Renal cortex interstitium (tissue), 11 donors: ENCODE data around the gene TRMT2A. TPM values are rescaled to one million over a fixed set of nuclear protein-coding genes. Genes with fewer than 3 reads are reported as not detected.

Source experiments
- DNase-seq, 11 donors: peaks; one replicate each; pipeline ENCODE4 v3.0.0-alpha.2; 2013; ENCODE audit warnings: low read depth in 9 of 11, low spot score in 4 of 11; ENCODE audit errors: extremely low read depth in 1 of 11
- polyA plus RNA-seq, 3 donors: library from polyadenylated mRNA; unstranded; fragments of 120-200 nt; gene quantifications; one replicate each; pipeline ENCODE4 v1.2.1, GENCODE V29; 2013; ENCODE audit not compliant: insufficient read length in 3 of 3

The TRMT2A gene
- polyA plus RNA-seq, 3 donors = 46.5 to 57.3 (median 55.3) TPM

DNA sequence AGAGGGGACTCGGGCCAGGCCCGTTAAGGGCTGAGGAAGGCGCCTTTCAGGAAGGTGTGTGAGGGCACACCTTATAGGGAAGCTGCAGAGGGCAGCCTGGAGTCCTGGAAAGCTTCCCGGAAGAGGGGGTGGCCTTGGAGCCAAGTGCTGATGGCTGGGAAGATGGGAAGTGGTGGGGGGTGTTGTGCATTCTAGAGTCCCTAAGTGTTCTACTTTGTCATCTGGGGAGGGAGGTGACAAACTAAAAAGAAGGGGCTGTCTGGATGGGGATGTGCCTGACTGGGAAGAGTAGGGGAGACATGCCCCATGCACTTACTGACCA, 21.4 kb upstream of the TRMT2A start:
- DNase-seq = no peak

GRCh38 chr22:20137671-20138416, 20.8 kb upstream of the TRMT2A start:
- no peak for DNase-seq

- DNase-seq = no peak
Observed at GRCh38 chr22:20137113-20137512, 20.1 kb upstream of the TRMT2A start.

GRCh38 chr22:20136603-20136873, 19.5 kb upstream of the TRMT2A start:
- DNase-seq = no peak

GRCh38 chr22:20135806-20136602, 19.0 kb upstream of the TRMT2A start:
- DNase-seq = no peak

DNA sequence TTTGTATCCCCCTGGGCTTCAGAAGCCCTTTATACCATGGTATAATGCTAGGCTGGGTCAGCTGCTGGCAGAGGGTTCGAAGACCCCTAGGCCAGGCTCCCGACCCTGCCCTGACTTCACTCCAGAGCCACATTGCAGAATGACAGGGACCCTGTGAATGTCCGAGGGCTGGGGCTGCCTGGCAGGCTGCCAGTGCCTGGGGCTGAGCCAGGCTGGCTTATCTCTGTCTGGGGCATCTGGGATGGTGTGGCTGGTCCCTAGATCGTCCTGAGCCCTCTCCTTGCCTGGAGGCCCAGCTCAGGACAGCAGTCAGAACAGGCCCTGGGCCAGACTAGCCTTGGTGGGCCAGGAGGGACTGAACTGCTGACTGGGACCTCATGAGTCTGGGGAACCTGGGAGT, 18.2 kb upstream of the TRMT2A start:
- DNase-seq = no peak

DNA sequence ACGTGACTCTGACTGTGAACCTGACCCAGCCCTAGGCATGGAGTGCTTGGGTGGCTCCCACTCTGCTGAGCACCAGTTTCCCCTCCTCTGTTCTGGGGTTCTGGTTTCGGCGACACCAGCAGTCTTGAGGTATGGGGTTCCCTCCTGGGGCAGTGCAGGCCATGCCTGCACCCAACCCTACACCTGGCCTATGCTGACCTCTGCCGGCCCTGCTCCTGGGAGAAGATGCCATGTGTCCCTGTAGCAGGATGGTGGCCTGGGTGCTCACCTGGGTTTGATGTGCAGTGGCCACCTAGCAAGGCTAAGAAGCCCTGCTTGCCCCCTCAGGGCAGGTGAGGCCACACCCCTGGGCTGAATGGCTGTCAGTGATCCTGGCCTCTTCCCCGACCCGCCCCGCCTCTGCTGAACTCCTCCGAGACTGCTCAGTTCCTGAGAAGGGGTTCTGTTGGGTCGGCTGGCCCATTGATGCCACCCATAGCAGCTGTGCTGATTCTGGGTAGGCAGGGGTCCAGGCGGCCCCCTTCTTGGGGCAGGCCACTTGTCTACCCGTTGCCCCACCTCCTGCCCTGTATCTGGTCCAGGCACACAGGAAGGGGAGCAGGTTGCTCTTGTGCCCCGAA, 17.0 kb upstream of the TRMT2A start:
- no peak for DNase-seq

- DNase-seq = no peak
Observed at GRCh38 chr22:20132686-20133246, 15.7 kb upstream of the TRMT2A start.

GRCh38 chr22:20131859-20132685, 15.0 kb upstream of the TRMT2A start:
- DNase-seq = no peak

DNA sequence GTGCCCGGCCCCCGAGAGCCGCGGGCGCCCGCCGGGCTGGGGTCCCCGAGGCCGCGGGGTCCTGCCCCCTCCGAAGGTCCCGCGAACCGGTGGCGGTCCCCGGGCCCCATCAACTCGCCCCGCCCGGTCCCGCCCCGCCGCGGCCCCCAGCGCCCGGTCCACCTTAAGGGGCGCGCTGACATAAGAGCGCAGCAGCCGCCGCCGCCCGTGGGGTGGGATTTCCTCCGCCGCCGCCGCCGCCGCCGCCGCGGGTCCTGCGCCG, 14.5 kb upstream of the TRMT2A start, which contains the start of gene ZDHHC8:
Gene ZDHHC8, plus strand, starts transcription at position 208 of the 262 bp plus-strand sequence. CDS start 144 bp downstream, outside the sequence.
- DNase-seq = peak in 1 of 11 donors; percentile 24

DNA sequence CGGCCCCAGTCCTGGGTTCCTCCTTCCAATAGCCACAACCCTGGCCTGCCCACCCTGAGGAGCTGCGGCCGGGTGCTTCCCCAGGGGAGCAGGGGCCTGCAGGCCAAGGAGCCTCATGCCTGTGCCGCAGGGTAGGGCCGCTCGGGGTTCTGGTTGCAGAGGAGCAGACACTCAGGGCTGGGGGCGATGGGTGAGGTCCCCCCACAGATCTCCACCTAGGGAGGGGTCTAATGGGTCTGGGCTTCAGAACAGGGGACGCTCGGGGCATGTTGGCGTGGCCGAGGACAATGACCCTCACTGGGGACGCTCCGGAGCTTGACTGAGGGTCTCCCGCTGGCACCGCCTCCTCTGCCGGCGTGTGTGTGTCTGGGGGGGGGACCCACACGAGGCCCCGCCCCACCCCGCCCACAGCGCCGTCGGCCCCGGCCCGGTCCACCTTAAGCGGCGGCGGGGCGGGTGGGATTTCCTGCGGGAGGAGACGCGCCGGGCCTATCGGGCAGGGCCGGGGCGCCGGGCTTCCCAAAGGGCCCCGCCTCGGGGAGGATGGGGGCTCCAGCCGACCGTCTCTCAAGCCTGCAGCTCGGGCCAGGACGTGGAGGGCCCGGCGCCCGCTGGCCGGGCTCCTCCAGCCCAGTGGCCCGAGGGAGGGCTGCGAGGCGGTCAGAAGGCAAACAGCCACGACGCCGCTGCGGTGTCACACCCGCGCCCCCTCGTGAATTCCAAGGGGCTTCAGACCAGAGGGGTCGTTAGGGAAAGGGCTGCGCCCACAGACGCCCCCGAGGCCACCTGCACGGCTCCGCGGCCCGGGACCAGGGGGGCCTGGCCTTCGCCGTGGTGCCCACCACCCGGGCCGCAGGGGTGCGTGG, 13.9 kb upstream of the TRMT2A start:
- peak in 9 of 11 donors; percentile 33 to 72 (median 65) for DNase-seq

GRCh38 chr22:20130319-20130718, 13.3 kb upstream of the TRMT2A start:
- DNase-seq = no peak

GRCh38 chr22:20129747-20130014, 12.7 kb upstream of the TRMT2A start:
- DNase-seq = no peak

- no peak for DNase-seq
Observed at GRCh38 chr22:20128902-20129746, 12.1 kb upstream of the TRMT2A start.

DNA sequence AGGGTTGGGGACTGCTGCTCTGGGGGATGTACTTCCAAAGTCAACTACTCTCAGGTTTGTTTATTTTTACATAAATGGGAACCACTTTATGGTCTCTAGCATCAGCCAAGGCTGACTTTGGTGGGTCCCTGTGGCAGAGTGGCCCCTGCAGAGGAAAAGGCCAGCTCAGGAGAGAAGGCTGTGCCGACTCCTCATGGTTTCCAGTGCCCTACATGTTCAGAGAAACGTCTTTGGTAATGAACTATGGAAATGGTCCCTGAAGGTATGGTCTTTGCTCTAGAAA, 11.5 kb upstream of the TRMT2A start:
- DNase-seq = no peak

- DNase-seq = no peak
Observed at GRCh38 chr22:20127869-20128618, 11.0 kb upstream of the TRMT2A start.

- DNase-seq = no peak
Observed at GRCh38 chr22:20127318-20127868, 10.4 kb upstream of the TRMT2A start.
